ENCODE results near the gene SEMA3A. TPM values are rescaled to one million over a fixed set of nuclear protein-coding genes. Genes with fewer than 3 reads are reported as not detected.

The SEMA3A gene
- polyA plus RNA-seq, 1 experiment: 6.8 TPM

- no peak overlapping the region for H3K4me3 ChIP-seq (ENCODE audit: low read depth, low read length)
- ChIA-PET CTCF (interaction anchor here (0.8 kb wide), 1 partner anchor 824 kb away, joined by 3 read pairs; no protein-coding TSS in a partner anchor), POLR2A (no interaction called here)
- no peak for TF ChIP-seq CTCF (IDR thresholded peaks at IDR 0.05; ENCODE audit: insufficient read depth, low read depth, low read length)
- no peak for DNase-seq (ENCODE audit: low read depth)
- H3K36me3 ChIP-seq (ENCODE audit: control insufficient read depth, insufficient read depth, low read length): no peaks in the 10 kb centered on the region
- no peaks in the 10 kb centered on the region for H3K27me3 ChIP-seq (ENCODE audit: control insufficient read depth, insufficient read depth, low read length)
Observed at GRCh38 chr7:84200859-84201258, 6.3 kb upstream of the SEMA3A start.

GRCh38 chr7:84199216-84199615 is 4.6 kb upstream of the SEMA3A start:
- TF ChIP-seq CTCF (IDR thresholded peaks at IDR 0.05; ENCODE audit: insufficient read depth, low read depth, low read length): no peak
- ChIA-PET POLR2A (no interaction called here), CTCF (no interaction called here)
- no peak for DNase-seq (ENCODE audit: low read depth)
- H3K27me3 ChIP-seq (ENCODE audit: control insufficient read depth, insufficient read depth, low read length): no peaks in the 10 kb centered on the region
- no peaks in the 10 kb centered on the region for H3K36me3 ChIP-seq (ENCODE audit: control insufficient read depth, insufficient read depth, low read length)
- H3K4me3 ChIP-seq (ENCODE audit: low read depth, low read length): no peak overlapping the region

GRCh38 chr7:84196084-84196503 is 1.5 kb upstream of the SEMA3A start:
- POLR2A ChIA-PET: interaction anchor here (0.6 kb wide), 1 partner anchor 797 kb away, joined by 9 read pairs; no protein-coding TSS in a partner anchor
- no peak for TF ChIP-seq CTCF (IDR thresholded peaks at IDR 0.05; ENCODE audit: insufficient read depth, low read depth, low read length)

GRCh38 chr7:84195295-84196060 is 889 bp upstream of the SEMA3A start:
- TF ChIP-seq CTCF (IDR thresholded peaks at IDR 0.05; ENCODE audit: insufficient read depth, low read depth, low read length): no peak
- Histone ChIP-seq H3K4me3 (ENCODE audit: low read depth, low read length) (peak overlapping the region; percentile 58), H3K36me3 (ENCODE audit: control insufficient read depth, insufficient read depth, low read length) (no peaks in the 10 kb centered on the region), H3K27me3 (ENCODE audit: control insufficient read depth, insufficient read depth, low read length) (no peaks in the 10 kb centered on the region)
- no peak for DNase-seq (ENCODE audit: low read depth)
- ChIA-PET CTCF (interaction anchor here (0.6 to 1.2 kb wide), 5 partner anchors 76 to 994 kb away, joined by 3 to 4 read pairs (median 3); no protein-coding TSS in a partner anchor), POLR2A (interaction anchor here (0.6 kb wide), 2 partner anchors 353 to 798 kb away, joined by 5 to 9 read pairs; no protein-coding TSS in a partner anchor)

More at GRCh38 chr7:84196084-84196503, 1.5 kb upstream of the SEMA3A start:
- CTCF ChIA-PET: interaction anchor here (0.6 to 1.2 kb wide), 3 partner anchors 216 to 993 kb away, joined by 3 to 4 read pairs (median 3); no protein-coding TSS in a partner anchor
- Histone ChIP-seq H3K4me3 (ENCODE audit: low read depth, low read length) (peak overlapping the region; percentile 27), H3K36me3 (ENCODE audit: control insufficient read depth, insufficient read depth, low read length) (no peaks in the 10 kb centered on the region), H3K27me3 (ENCODE audit: control insufficient read depth, insufficient read depth, low read length) (no peaks in the 10 kb centered on the region)
- DNase-seq (ENCODE audit: low read depth): no peak

GRCh38 chr7:84193747-84194146 is 842 bp downstream of the SEMA3A start:
- DNase-seq (ENCODE audit: low read depth): no peak
- no peaks in the 10 kb centered on the region for H3K36me3 ChIP-seq (ENCODE audit: control insufficient read depth, insufficient read depth, low read length)
- peak overlapping the region; percentile 58 for H3K4me3 ChIP-seq (ENCODE audit: low read depth, low read length)
- no peaks in the 10 kb centered on the region for H3K27me3 ChIP-seq (ENCODE audit: control insufficient read depth, insufficient read depth, low read length)
- TF ChIP-seq CTCF (IDR thresholded peaks at IDR 0.05; ENCODE audit: insufficient read depth, low read depth, low read length): no peak
- ChIA-PET POLR2A (no interaction called here), CTCF (no interaction called here)
